Loucy (cell line): ENCODE data around the gene ESR2.
A peak's percentile ranks its signal among the peaks of the same experiment; 100 is the strongest.

Experiments used
- H2AFZ ChIP-seq: fragments of 200-600 bp; sonication (generic); 2 replicates; pipeline ENCODE4 v1.6.0; 2016; ENCODE audit warnings: antibody characterized with exemption, mild to moderate bottlenecking, low read length, moderate library complexity
- H3F3A ChIP-seq: fragments of 200-600 bp; 2 replicates; pipeline ENCODE4 v1.6.0; 2016; ENCODE audit warnings: antibody characterized with exemption, low read depth, mild to moderate bottlenecking
- H3K27me3 ChIP-seq: fragments of 200-600 bp; sonication (generic); 2 replicates; pipeline ENCODE4 v1.6.1; 2014; ENCODE audit warnings: low read length, mild to moderate bottlenecking; ENCODE audit not compliant: insufficient read depth, poor library complexity, severe bottlenecking
- H3K36me3 ChIP-seq: fragments of 200-600 bp; sonication (generic); 2 replicates; pipeline ENCODE4 v1.6.1; 2016; ENCODE audit warnings: low read length; ENCODE audit not compliant: insufficient read depth
- H3K4me1 ChIP-seq: fragments of 200-600 bp; sonication (generic); 2 replicates; pipeline ENCODE4 v1.5.1; 2014; ENCODE audit warnings: low read length, mild to moderate bottlenecking; ENCODE audit not compliant: insufficient read depth, poor library complexity, severe bottlenecking
- H3K4me2 ChIP-seq: fragments of 200-600 bp; sonication (generic); 2 replicates; pipeline ENCODE4 v1.6.0; 2014; ENCODE audit warnings: antibody characterized with exemption, low read length, low read depth, mild to moderate bottlenecking; ENCODE audit not compliant: poor library complexity, severe bottlenecking
- H3K4me3 ChIP-seq: fragments of 200-600 bp; sonication (generic); 2 replicates; pipeline ENCODE4 v1.5.1; 2014; ENCODE audit warnings: low read length, mild to moderate bottlenecking, mixed read lengths; ENCODE audit not compliant: poor library complexity, severe bottlenecking
- H3K79me2 ChIP-seq: fragments of 200-600 bp; sonication (generic); 2 replicates; pipeline ENCODE4 v1.6.1; 2014; ENCODE audit warnings: low read length; ENCODE audit not compliant: insufficient read depth
- H3K9ac ChIP-seq: fragments of 200-600 bp; sonication (generic); 2 replicates; pipeline ENCODE4 v1.6.0; 2014; ENCODE audit warnings: mild to moderate bottlenecking, low read depth, low read length, moderate library complexity; ENCODE audit not compliant: poor library complexity, severe bottlenecking
- H3K9me2 ChIP-seq: fragments of 200-600 bp; sonication (generic); replicated peaks from 2 replicates; pipeline ENCODE4 v1.6.1; 2016; ENCODE audit warnings: low read depth, low read length, mixed read lengths
- H3K9me3 ChIP-seq: fragments of 200-600 bp; sonication (generic); 2 replicates; pipeline ENCODE4 v1.6.1; 2014; ENCODE audit warnings: mild to moderate bottlenecking, antibody characterized with exemption, low read length, low read depth; ENCODE audit not compliant: insufficient read depth
- H4K20me1 ChIP-seq: fragments of 200-600 bp; sonication (generic); 2 replicates; pipeline ENCODE4 v1.6.0; 2014; ENCODE audit warnings: antibody characterized with exemption, low read length, mild to moderate bottlenecking; ENCODE audit not compliant: insufficient read depth, poor library complexity, severe bottlenecking
- EZH2phosphoT487 ChIP-seq: fragments of 200-600 bp; IDR thresholded peaks from 2 replicates; pipeline ENCODE4 v1.6.1; 2018; ENCODE audit warnings: antibody characterized with exemption, mild to moderate bottlenecking, moderate library complexity, borderline replicate concordance
- TF ChIP-seq, protein P1 (sequence below): fragments of 200-600 bp; sonication (generic); conservative IDR thresholded peaks from 2 replicates; pipeline ENCODE4 v1.5.1; 2014; ENCODE audit warnings: mild to moderate bottlenecking, antibody characterized with exemption, low read length

The ESR2 gene

DNA sequence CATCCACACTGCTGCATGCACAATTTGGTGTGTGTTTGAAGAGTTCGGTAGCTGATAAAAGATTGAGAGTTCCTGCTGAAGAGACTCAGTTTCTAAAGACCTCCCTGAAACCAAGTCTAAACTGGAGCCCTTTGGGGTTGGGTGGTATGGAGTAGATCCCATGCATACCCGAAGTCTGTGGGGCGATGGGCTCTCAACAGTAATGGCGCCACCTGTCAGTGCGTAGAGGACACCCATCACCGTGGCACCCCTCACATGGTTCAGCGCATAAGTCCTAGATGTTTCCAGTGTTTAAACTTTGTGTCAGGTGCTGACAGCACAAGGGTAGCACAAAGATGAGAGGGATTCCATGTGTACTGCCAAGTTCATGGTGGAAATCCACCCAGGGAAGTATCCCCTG, 85.9 kb downstream of the ESR2 start:
- H3K4me1 ChIP-seq = no peaks in the 10 kb centered on the region
- H3K9ac ChIP-seq = no peak overlapping the region
- no peak for TF ChIP-seq EZH2phosphoT487
- TF ChIP-seq, protein P1, sequence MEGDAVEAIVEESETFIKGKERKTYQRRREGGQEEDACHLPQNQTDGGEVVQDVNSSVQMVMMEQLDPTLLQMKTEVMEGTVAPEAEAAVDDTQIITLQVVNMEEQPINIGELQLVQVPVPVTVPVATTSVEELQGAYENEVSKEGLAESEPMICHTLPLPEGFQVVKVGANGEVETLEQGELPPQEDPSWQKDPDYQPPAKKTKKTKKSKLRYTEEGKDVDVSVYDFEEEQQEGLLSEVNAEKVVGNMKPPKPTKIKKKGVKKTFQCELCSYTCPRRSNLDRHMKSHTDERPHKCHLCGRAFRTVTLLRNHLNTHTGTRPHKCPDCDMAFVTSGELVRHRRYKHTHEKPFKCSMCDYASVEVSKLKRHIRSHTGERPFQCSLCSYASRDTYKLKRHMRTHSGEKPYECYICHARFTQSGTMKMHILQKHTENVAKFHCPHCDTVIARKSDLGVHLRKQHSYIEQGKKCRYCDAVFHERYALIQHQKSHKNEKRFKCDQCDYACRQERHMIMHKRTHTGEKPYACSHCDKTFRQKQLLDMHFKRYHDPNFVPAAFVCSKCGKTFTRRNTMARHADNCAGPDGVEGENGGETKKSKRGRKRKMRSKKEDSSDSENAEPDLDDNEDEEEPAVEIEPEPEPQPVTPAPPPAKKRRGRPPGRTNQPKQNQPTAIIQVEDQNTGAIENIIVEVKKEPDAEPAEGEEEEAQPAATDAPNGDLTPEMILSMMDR = 0 out of 2 replicates have a peak, but pooled peaks have one; percentile 9
- peaks cover 25% of the 10 kb centered on the region for H3K36me3 ChIP-seq
- no peaks in the 10 kb centered on the region for H3K9me2 ChIP-seq
- no peak overlapping the region for H3K4me2 ChIP-seq
- H3K79me2 ChIP-seq = no peaks in the 10 kb centered on the region
- no peaks in the 10 kb centered on the region for H4K20me1 ChIP-seq
- H3K4me3 ChIP-seq = no peak overlapping the region
- H2AFZ ChIP-seq = no peak overlapping the region
- H3K27me3 ChIP-seq = no peaks in the 10 kb centered on the region
- no peaks in the 10 kb centered on the region for H3F3A ChIP-seq
- H3K9me3 ChIP-seq = no peaks in the 10 kb centered on the region

DNA sequence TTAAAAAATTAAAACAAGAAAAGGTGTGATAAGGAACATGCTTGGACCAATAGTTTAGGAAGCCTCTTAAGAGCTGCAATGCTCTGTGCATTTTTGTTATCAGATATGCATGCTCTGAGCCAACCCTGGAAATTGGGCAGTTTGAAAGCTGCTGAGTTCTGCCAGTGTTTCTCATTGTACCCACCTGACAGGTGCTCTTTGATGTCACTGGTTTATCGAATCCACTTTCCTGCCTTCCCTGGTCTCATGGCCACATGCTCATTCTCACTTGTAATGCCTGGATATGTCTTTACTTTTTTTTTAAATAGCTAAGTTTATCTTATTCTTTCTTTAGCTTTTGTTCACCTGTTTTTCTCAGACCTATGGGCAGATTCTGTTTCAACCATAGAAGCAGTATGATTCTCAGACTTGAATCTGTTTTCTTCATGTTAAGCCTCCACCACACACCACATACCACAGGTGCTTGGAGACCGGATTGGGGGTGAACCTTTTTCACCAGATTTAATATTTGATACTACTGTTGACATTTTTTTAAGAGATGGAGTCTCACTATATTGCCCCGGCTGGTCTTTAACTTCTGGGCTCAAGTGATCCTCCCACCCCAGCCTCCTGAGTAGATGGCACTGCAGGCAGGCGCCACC, 90.7 kb downstream of the ESR2 start:
- Histone ChIP-seq H4K20me1 (no peaks in the 10 kb centered on the region), H3K9me3 (no peaks in the 10 kb centered on the region), H2AFZ (no peak overlapping the region), H3K4me2 (no peak overlapping the region), H3K27me3 (no peaks in the 10 kb centered on the region), H3K4me1 (no peaks in the 10 kb centered on the region), H3K9me2 (no peaks in the 10 kb centered on the region), H3K4me3 (no peak overlapping the region), H3F3A (no peaks in the 10 kb centered on the region), H3K9ac (no peak overlapping the region), H3K36me3 (no peaks in the 10 kb centered on the region), H3K79me2 (no peaks in the 10 kb centered on the region)
- no peak for TF ChIP-seq EZH2phosphoT487

DNA sequence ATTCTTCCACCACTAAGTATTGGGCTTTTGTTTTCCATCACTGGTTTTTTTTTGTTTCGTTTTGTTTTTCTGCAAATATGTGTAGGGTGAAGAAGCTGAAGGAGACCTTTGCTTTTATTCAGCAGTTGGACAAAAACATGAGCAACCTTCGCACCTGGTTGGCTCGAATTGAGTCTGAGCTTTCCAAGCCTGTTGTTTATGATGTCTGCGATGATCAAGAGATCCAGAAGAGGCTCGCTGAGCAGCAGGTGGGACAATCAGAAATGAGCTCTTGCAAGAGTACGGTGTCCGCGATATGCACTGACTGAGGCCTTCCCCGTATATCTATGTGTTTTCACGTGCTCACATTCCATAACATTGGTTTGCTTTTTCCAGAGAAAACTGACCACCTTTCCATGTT, 91.5 kb downstream of the ESR2 start:
- no peaks in the 10 kb centered on the region for H3K4me1 ChIP-seq

More for the DNA sequence above, 91.5 kb downstream of the ESR2 start:
- Histone ChIP-seq H3K27me3 (no peaks in the 10 kb centered on the region), H3K79me2 (no peaks in the 10 kb centered on the region), H3K4me2 (no peak overlapping the region), H3F3A (no peaks in the 10 kb centered on the region), H3K9me2 (no peaks in the 10 kb centered on the region), H4K20me1 (no peaks in the 10 kb centered on the region), H3K4me3 (no peak overlapping the region), H3K36me3 (no peaks in the 10 kb centered on the region), H3K9me3 (no peaks in the 10 kb centered on the region), H2AFZ (no peak overlapping the region), H3K9ac (no peak overlapping the region)
- TF ChIP-seq EZH2phosphoT487 = no peak
- TF ChIP-seq, protein P1 = no peak
